ENCODE measurements around the gene PEMT. TPM values are rescaled to one million over a fixed set of nuclear protein-coding genes. Genes with fewer than 3 reads are reported as not detected.
"Not testable (repeated sequence)": the region's sequence is repeated elsewhere in the genome, so short reads cannot be mapped to it uniquely, and the experiment has no call there.

PEMT gene
- total and polyA plus RNA-seq, 2 experiments from 2014 or later: 54.8 to 55.2 TPM

DNA sequence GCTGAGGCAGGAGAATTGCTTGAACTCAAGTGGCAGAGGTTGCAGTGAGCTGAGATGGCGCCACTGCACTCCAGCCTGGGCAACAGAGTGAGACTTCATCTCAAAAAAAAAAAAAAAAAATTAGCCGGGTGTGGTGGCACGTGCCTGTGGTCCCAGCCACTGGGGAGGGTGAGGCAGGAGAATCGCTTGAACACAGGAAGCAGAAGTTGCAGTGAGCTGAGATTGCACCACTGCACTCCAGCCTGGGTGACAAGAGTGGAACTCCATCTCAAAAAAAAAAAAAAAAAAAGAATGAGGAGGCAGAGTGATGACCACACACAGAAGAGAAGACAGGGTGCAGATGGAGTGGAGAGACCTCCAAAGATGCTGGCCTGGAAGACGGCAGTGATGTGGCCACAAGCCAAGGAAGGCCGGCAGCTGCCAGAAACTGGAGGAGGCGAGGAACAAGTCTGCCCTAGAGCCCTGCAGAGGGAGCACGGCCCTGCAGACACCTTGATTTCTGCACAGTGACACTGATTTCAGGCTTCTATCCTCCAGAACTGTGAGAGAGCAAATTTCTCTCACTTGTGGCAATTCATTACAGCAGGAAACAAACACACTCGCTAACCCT lies 48.3 kb upstream of the PEMT start:
- H3K4me2 ChIP-seq; H4K20me1 ChIP-seq (replicated peaks; ENCODE audit: insufficient read depth); H3F3A ChIP-seq (replicated peaks; ENCODE audit: low read depth); H3K27me3 ChIP-seq (ENCODE audit: insufficient read depth); H3K9me2 ChIP-seq (ENCODE audit: insufficient read depth); H3K4me1 Mint-ChIP-seq; H3K36me3 ChIP-seq (ENCODE audit: insufficient read depth); H3K27me3 Mint-ChIP-seq (ENCODE audit: insufficient read depth, low read depth, poor library complexity); H3K79me2 ChIP-seq (replicated peaks; ENCODE audit: insufficient read depth); ATAC-seq; H3K36me3 Mint-ChIP-seq (ENCODE audit: low read depth); H2AFZ ChIP-seq; H3K4me3 ChIP-seq; DNase-seq (ENCODE audit: low spot score); H3K27ac ChIP-seq (ENCODE audit: low read depth); H3K27ac Mint-ChIP-seq; H3K4me1 ChIP-seq (ENCODE audit: insufficient read depth); H3K4me3 Mint-ChIP-seq; H3K9me3 Mint-ChIP-seq: not testable (repeated sequence)

GRCh38 chr17:17638467-17638866 lies 47.0 kb upstream of the PEMT start:
- Histone ChIP-seq H3K4me1 (ENCODE audit: insufficient read depth) (0 out of 2 replicates have a peak, but pooled peaks cover 7% of the 10 kb centered on the region), H3K9me2 (ENCODE audit: insufficient read depth) (no peaks in the 10 kb centered on the region), H3K4me3 (no peak overlapping the region), H3K79me2 (replicated peaks; ENCODE audit: insufficient read depth) (no peaks in the 10 kb centered on the region), H3F3A (replicated peaks; ENCODE audit: low read depth) (no peaks in the 10 kb centered on the region), H3K27ac (ENCODE audit: low read depth) (no peak overlapping the region), H2AFZ (0 out of 2 replicates have a peak overlapping the region, but pooled peaks have one; percentile 59), H3K4me2 (no peak overlapping the region), H4K20me1 (replicated peaks; ENCODE audit: insufficient read depth) (no peaks in the 10 kb centered on the region), H3K27me3 (ENCODE audit: insufficient read depth) (no peaks in the 10 kb centered on the region), H3K36me3 (ENCODE audit: insufficient read depth) (no peaks in the 10 kb centered on the region)
- Mint-ChIP-seq H3K36me3 (ENCODE audit: low read depth) (no peaks in the 10 kb centered on the region), H3K27ac (no peak overlapping the region), H3K4me3 (no peak overlapping the region), H3K9me3 (peaks cover 6% of the 10 kb centered on the region; the same call in 2 of the 3 replicates), H3K27me3 (ENCODE audit: insufficient read depth, low read depth, poor library complexity) (peaks cover 2% of the 10 kb centered on the region), H3K4me1 (peaks cover 9% of the 10 kb centered on the region)
- ATAC-seq (no peak), DNase-seq (ENCODE audit: low spot score) (no peak)
- no peak for TF ChIP-seq STAT1 (IDR thresholded peaks at IDR 0.05; ENCODE audit: unreplicated experiment)
- no peak for TF ChIP-seq ZNF114 (CRISPR knock-in tag; IDR thresholded peaks at IDR 0.05)
- TF ChIP-seq, protein P1, sequence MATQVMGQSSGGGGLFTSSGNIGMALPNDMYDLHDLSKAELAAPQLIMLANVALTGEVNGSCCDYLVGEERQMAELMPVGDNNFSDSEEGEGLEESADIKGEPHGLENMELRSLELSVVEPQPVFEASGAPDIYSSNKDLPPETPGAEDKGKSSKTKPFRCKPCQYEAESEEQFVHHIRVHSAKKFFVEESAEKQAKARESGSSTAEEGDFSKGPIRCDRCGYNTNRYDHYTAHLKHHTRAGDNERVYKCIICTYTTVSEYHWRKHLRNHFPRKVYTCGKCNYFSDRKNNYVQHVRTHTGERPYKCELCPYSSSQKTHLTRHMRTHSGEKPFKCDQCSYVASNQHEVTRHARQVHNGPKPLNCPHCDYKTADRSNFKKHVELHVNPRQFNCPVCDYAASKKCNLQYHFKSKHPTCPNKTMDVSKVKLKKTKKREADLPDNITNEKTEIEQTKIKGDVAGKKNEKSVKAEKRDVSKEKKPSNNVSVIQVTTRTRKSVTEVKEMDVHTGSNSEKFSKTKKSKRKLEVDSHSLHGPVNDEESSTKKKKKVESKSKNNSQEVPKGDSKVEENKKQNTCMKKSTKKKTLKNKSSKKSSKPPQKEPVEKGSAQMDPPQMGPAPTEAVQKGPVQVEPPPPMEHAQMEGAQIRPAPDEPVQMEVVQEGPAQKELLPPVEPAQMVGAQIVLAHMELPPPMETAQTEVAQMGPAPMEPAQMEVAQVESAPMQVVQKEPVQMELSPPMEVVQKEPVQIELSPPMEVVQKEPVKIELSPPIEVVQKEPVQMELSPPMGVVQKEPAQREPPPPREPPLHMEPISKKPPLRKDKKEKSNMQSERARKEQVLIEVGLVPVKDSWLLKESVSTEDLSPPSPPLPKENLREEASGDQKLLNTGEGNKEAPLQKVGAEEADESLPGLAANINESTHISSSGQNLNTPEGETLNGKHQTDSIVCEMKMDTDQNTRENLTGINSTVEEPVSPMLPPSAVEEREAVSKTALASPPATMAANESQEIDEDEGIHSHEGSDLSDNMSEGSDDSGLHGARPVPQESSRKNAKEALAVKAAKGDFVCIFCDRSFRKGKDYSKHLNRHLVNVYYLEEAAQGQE (IDR thresholded peaks at IDR 0.05; ENCODE audit: unreplicated experiment): no peak
- TF ChIP-seq, protein P2, sequence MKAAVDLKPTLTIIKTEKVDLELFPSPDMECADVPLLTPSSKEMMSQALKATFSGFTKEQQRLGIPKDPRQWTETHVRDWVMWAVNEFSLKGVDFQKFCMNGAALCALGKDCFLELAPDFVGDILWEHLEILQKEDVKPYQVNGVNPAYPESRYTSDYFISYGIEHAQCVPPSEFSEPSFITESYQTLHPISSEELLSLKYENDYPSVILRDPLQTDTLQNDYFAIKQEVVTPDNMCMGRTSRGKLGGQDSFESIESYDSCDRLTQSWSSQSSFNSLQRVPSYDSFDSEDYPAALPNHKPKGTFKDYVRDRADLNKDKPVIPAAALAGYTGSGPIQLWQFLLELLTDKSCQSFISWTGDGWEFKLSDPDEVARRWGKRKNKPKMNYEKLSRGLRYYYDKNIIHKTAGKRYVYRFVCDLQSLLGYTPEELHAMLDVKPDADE (IDR thresholded peaks at IDR 0.05): no peak
- TF ChIP-seq ZNF331 (CRISPR knock-in tag; IDR thresholded peaks at IDR 0.05; ENCODE audit: low read depth): no peak
- TF ChIP-seq, protein P3, sequence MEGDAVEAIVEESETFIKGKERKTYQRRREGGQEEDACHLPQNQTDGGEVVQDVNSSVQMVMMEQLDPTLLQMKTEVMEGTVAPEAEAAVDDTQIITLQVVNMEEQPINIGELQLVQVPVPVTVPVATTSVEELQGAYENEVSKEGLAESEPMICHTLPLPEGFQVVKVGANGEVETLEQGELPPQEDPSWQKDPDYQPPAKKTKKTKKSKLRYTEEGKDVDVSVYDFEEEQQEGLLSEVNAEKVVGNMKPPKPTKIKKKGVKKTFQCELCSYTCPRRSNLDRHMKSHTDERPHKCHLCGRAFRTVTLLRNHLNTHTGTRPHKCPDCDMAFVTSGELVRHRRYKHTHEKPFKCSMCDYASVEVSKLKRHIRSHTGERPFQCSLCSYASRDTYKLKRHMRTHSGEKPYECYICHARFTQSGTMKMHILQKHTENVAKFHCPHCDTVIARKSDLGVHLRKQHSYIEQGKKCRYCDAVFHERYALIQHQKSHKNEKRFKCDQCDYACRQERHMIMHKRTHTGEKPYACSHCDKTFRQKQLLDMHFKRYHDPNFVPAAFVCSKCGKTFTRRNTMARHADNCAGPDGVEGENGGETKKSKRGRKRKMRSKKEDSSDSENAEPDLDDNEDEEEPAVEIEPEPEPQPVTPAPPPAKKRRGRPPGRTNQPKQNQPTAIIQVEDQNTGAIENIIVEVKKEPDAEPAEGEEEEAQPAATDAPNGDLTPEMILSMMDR (conservative IDR thresholded peaks at IDR 0.05; ENCODE audit: low read depth in 2 of 2): no peak
- TF ChIP-seq, protein P4, sequence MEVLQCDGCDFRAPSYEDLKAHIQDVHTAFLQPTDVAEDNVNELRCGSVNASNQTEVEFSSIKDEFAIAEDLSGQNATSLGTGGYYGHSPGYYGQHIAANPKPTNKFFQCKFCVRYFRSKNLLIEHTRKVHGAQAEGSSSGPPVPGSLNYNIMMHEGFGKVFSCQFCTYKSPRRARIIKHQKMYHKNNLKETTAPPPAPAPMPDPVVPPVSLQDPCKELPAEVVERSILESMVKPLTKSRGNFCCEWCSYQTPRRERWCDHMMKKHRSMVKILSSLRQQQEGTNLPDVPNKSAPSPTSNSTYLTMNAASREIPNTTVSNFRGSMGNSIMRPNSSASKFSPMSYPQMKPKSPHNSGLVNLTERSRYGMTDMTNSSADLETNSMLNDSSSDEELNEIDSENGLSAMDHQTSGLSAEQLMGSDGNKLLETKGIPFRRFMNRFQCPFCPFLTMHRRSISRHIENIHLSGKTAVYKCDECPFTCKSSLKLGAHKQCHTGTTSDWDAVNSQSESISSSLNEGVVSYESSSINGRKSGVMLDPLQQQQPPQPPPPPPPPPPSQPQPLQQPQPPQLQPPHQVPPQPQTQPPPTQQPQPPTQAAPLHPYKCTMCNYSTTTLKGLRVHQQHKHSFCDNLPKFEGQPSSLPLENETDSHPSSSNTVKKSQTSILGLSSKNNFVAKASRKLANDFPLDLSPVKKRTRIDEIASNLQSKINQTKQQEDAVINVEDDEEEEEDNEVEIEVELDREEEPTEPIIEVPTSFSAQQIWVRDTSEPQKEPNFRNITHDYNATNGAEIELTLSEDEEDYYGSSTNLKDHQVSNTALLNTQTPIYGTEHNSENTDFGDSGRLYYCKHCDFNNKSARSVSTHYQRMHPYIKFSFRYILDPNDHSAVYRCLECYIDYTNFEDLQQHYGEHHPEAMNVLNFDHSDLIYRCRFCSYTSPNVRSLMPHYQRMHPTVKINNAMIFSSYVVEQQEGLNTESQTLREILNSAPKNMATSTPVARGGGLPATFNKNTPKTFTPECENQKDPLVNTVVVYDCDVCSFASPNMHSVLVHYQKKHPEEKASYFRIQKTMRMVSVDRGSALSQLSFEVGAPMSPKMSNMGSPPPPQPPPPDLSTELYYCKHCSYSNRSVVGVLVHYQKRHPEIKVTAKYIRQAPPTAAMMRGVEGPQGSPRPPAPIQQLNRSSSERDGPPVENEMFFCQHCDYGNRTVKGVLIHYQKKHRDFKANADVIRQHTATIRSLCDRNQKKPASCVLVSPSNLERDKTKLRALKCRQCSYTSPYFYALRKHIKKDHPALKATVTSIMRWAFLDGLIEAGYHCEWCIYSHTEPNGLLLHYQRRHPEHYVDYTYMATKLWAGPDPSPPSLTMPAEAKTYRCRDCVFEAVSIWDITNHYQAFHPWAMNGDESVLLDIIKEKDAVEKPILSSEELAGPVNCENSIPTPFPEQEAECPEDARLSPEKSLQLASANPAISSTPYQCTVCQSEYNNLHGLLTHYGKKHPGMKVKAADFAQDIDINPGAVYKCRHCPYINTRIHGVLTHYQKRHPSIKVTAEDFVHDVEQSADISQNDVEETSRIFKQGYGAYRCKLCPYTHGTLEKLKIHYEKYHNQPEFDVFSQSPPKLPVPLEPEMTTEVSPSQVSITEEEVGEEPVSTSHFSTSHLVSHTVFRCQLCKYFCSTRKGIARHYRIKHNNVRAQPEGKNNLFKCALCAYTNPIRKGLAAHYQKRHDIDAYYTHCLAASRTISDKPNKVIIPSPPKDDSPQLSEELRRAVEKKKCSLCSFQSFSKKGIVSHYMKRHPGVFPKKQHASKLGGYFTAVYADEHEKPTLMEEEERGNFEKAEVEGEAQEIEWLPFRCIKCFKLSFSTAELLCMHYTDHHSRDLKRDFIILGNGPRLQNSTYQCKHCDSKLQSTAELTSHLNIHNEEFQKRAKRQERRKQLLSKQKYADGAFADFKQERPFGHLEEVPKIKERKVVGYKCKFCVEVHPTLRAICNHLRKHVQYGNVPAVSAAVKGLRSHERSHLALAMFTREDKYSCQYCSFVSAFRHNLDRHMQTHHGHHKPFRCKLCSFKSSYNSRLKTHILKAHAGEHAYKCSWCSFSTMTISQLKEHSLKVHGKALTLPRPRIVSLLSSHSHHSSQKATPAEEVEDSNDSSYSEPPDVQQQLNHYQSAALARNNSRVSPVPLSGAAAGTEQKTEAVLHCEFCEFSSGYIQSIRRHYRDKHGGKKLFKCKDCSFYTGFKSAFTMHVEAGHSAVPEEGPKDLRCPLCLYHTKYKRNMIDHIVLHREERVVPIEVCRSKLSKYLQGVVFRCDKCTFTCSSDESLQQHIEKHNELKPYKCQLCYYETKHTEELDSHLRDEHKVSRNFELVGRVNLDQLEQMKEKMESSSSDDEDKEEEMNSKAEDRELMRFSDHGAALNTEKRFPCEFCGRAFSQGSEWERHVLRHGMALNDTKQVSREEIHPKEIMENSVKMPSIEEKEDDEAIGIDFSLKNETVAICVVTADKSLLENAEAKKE (CRISPR knock-in tag; IDR thresholded peaks at IDR 0.05): no peak
- TF ChIP-seq EZH2phosphoT487 (IDR thresholded peaks at IDR 0.05; ENCODE audit: unreplicated experiment): no peak
- no peak for TF ChIP-seq CREB1 (CRISPR knock-in tag; IDR thresholded peaks at IDR 0.05; ENCODE audit: low read depth)
